Esophagus squamous epithelium (tissue), 5 donors: ENCODE results near the gene C11orf65. TPM values are rescaled to one million over a fixed set of nuclear protein-coding genes. Genes with fewer than 3 reads are reported as not detected.
"Not testable (repeated sequence)": the region's sequence is repeated elsewhere in the genome, so short reads cannot be mapped to it uniquely, and the experiment has no call there.

Experiments
- DNase-seq: peaks from one replicate; lab custom pipeline; 2025; lab: John Stamatoyannopoulos, UW
- H3K27ac ChIP-seq, 4 donors: fragments of 200-600 bp; sonication (generic); one replicate each; pipeline ENCODE4 v1.5.1; 2016 to 2019; ENCODE audit warnings: mild to moderate bottlenecking in 1 of 4
- H3K27me3 ChIP-seq, 4 donors: fragments of 200-600 bp; sonication (generic); 1 replicate in 3 of 4; 2 replicates in 1 of 4; pipeline versions ENCODE4 v1.5.1 to v1.6.0; 2017 to 2021; ENCODE audit warnings: antibody characterized with exemption in 1 of 4
- H3K36me3 ChIP-seq, 3 donors: fragments of 200-600 bp; sonication (generic); one replicate each; pipeline ENCODE4 v1.5.1; 2016 to 2019
- H3K4me1 ChIP-seq, 3 donors: fragments of 200-600 bp; sonication (generic); one replicate each; pipeline ENCODE4 v1.5.1; 2017 to 2019
- H3K4me3 ChIP-seq, 4 donors: fragments of 200-600 bp; sonication (generic); 1 replicate in 3 of 4; 2 replicates in 1 of 4; pipeline ENCODE4 v1.5.1; 2016 to 2019; ENCODE audit warnings: mild to moderate bottlenecking in 2 of 4, moderate library complexity in 1 of 4
- H3K9me3 ChIP-seq, 3 donors: fragments of 200-600 bp; sonication (generic); one replicate each; pipeline ENCODE4 v1.5.1; 2016 to 2019
- CTCF ChIP-seq, 6 experiments: fragments of 450-650 bp in 4 of 6; fragments of 200-600 bp in 2 of 6; sonication (generic) in 2 of 6; IDR thresholded peaks; one replicate each; pipeline ENCODE4 v1.5.1; 2016 to 2019; ENCODE audit warnings: antibody characterized with exemption in 6 of 6, mild to moderate bottlenecking in 4 of 6, moderate library complexity in 4 of 6
- POLR2A ChIP-seq, 4 donors: fragments of 450-650 bp; IDR thresholded peaks; one replicate each; pipeline ENCODE4 v1.6.1; 2017; ENCODE audit warnings: antibody characterized with exemption in 4 of 4, mild to moderate bottlenecking in 4 of 4, moderate library complexity in 3 of 4
- WGBS, 2 donors: methylation state at CpG; one replicate each; pipeline ENCODE4 v1.1.5; 2018; 5-methylcytosine and 5-hydroxymethylcytosine counted together
- intact Hi-C: fragments of 100-400 bp; cut with DNase I; formaldehyde crosslinking; loops from one replicate; pipeline ENCODE4 v1.15.0; 2022
- total RNA-seq, 4 donors: library from RNA; depleted of rRNA; stranded (reverse); fragments of >200 nt; gene quantifications; one replicate each; pipeline ENCODE4 v1.1.0, GENCODE V29; 2016
- donor health status: DM: yes; HTN: yes; CAD: no.

Gene C11orf65
- total RNA-seq, 4 donors from 2014 or later, result 0.09 to 2.7 (median 0.95) TPM; not detected in 1

GRCh38 chr11:108398439-108398838 is 68.9 kb downstream of the C11orf65 start:
- TF ChIP-seq POLR2A (IDR thresholded peaks at IDR 0.05), result no peak
- no peak for TF ChIP-seq CTCF (IDR thresholded peaks at IDR 0.05)
- intact Hi-C loops, result no loop called here
- Histone ChIP-seq H3K9me3 (no peaks in the 10 kb centered on the region), H3K4me1 (no peaks in the 10 kb centered on the region), H3K27ac (no peak overlapping the region), H3K36me3 (no peaks in the 10 kb centered on the region), H3K27me3 (no peaks in the 10 kb centered on the region), H3K4me3 (no peak overlapping the region)
- whole genome bisulfite sequencing, 2 donors, result 72 to 81% methylated on average over 6 of the region's 6 CpGs
- no peak for DNase-seq

- H3K4me1 ChIP-seq, H3K9me3 ChIP-seq, DNase-seq, intact Hi-C loops, H3K27me3 ChIP-seq, H3K36me3 ChIP-seq, H3K4me3 ChIP-seq, H3K27ac ChIP-seq: not testable (repeated sequence)
- 87 to 89% methylated on average over 5 to 6 of the region's 6 CpGs for WGBS, 2 donors
Observed at GRCh38 chr11:108396672-108397071, 70.7 kb downstream of the C11orf65 start.

GRCh38 chr11:108394744-108395284 is 72.5 kb downstream of the C11orf65 start:
- 97 to 98% methylated on average over 3 to 4 of the region's 4 CpGs for WGBS, 2 donors
- H3K4me1 ChIP-seq, result no peaks in the 10 kb centered on the region
- TF ChIP-seq POLR2A (IDR thresholded peaks at IDR 0.05) (no peak), CTCF (IDR thresholded peaks at IDR 0.05) (no peak)
- H3K27me3 ChIP-seq, result no peaks in the 10 kb centered on the region
- no peaks in the 10 kb centered on the region for H3K9me3 ChIP-seq
- DNase-seq, result no peak
- H3K4me3 ChIP-seq, result no peak overlapping the region
- H3K36me3 ChIP-seq, result no peaks in the 10 kb centered on the region
- intact Hi-C loops, result no loop called here
- H3K27ac ChIP-seq, result no peak overlapping the region

GRCh38 chr11:108393046-108393445 is 74.3 kb downstream of the C11orf65 start:
- intact Hi-C loops, result no loop called here
- H3K36me3 ChIP-seq, result no peaks in the 10 kb centered on the region
- H3K27ac ChIP-seq, result no peak overlapping the region
- no peak for DNase-seq
- H3K27me3 ChIP-seq, result no peaks in the 10 kb centered on the region
- no peaks in the 10 kb centered on the region for H3K9me3 ChIP-seq
- 23 to 29% methylated on average over 1 of the region's 1 CpG for WGBS, 2 donors
- H3K4me1 ChIP-seq, result no peaks in the 10 kb centered on the region
- no peak overlapping the region for H3K4me3 ChIP-seq
- TF ChIP-seq POLR2A (IDR thresholded peaks at IDR 0.05) (no peak), CTCF (IDR thresholded peaks at IDR 0.05) (no peak)

- Histone ChIP-seq H3K4me3 (no peak overlapping the region), H3K27me3 (no peaks in the 10 kb centered on the region), H3K4me1 (no peaks in the 10 kb centered on the region), H3K9me3 (no peaks in the 10 kb centered on the region), H3K27ac (no peak overlapping the region), H3K36me3 (no peaks in the 10 kb centered on the region)
- TF ChIP-seq CTCF (IDR thresholded peaks at IDR 0.05) (no peak), POLR2A (IDR thresholded peaks at IDR 0.05) (no peak)
- 91 to 100% methylated on average over 1 of the region's 1 CpG for WGBS, 2 donors
- DNase-seq, result no peak
- intact Hi-C loops, result no loop called here
Observed at GRCh38 chr11:108392353-108392752, 75.0 kb downstream of the C11orf65 start.

GRCh38 chr11:108388576-108388975 is 78.8 kb downstream of the C11orf65 start:
- Histone ChIP-seq H3K9me3 (no peaks in the 10 kb centered on the region), H3K36me3 (no peaks in the 10 kb centered on the region), H3K4me1 (no peaks in the 10 kb centered on the region), H3K4me3 (no peak overlapping the region), H3K27ac (no peak overlapping the region), H3K27me3 (no peaks in the 10 kb centered on the region)
- TF ChIP-seq CTCF (IDR thresholded peaks at IDR 0.05), result no peak
- TF ChIP-seq POLR2A (IDR thresholded peaks at IDR 0.05), result no peak
- no peak for DNase-seq
- WGBS, 2 donors, result 78 to 85% methylated on average over 5 of the region's 5 CpGs
- intact Hi-C loops, result no loop called here

GRCh38 chr11:108373505-108373904 is 93.8 kb downstream of the C11orf65 start:
- H3K36me3 ChIP-seq, H3K9me3 ChIP-seq, H3K4me3 ChIP-seq, intact Hi-C loops, DNase-seq, H3K4me1 ChIP-seq, H3K27ac ChIP-seq, H3K27me3 ChIP-seq: not testable (repeated sequence)
- WGBS, 2 donors, result 92 to 99% methylated on average over 10 to 15 of the region's 24 CpGs
